Trophoblast cell (in vitro differentiated cells and primary cell): ENCODE data around the gene MC3R.
"Not testable (repeated sequence)": the region's sequence is repeated elsewhere in the genome, so short reads cannot be mapped to it uniquely, and the experiment has no call there.

Experiments
- DNase-seq, 2 donors: peaks; one replicate each; pipeline ENCODE4 v3.0.0-alpha.2; 2016
- H2AFZ ChIP-seq: 2 replicates; pipeline ENCODE4 v1.6.1; 2013; ENCODE audit warnings: low read length, moderate library complexity, mild to moderate bottlenecking; ENCODE audit not compliant: insufficient read depth, poor library complexity
- H2AK5ac ChIP-seq: 2 replicates; pipeline ENCODE4 v1.6.1; 2013; ENCODE audit warnings: mild to moderate bottlenecking, low read length
- H2BK120ac ChIP-seq: 2 replicates; pipeline ENCODE4 v1.6.1; 2013; ENCODE audit warnings: low read length, mild to moderate bottlenecking, moderate library complexity; ENCODE audit not compliant: insufficient read depth, poor library complexity
- H2BK12ac ChIP-seq: 2 replicates; pipeline ENCODE4 v1.6.1; 2013; ENCODE audit warnings: mild to moderate bottlenecking, low read length, moderate library complexity
- H2BK5ac ChIP-seq: 2 replicates; pipeline ENCODE4 v1.6.1; 2013; ENCODE audit warnings: low read length, low read depth, moderate library complexity, mild to moderate bottlenecking; ENCODE audit not compliant: poor library complexity
- H3K14ac ChIP-seq: 2 replicates; pipeline ENCODE4 v1.6.1; 2013; ENCODE audit warnings: mild to moderate bottlenecking, low read length
- H3K18ac ChIP-seq: 2 replicates; pipeline ENCODE4 v1.6.1; 2013; ENCODE audit warnings: mild to moderate bottlenecking, low read length
- H3K23ac ChIP-seq: 2 replicates; pipeline ENCODE4 v1.6.1; 2013; ENCODE audit warnings: low read length
- H3K27ac ChIP-seq: 2 replicates; pipeline ENCODE4 v1.5.1; 2013; ENCODE audit warnings: low read depth, mild to moderate bottlenecking, inconsistent platforms, low read length, moderate library complexity
- H3K27me3 ChIP-seq: 2 replicates; pipeline ENCODE4 v1.6.1; 2013; ENCODE audit warnings: inconsistent platforms, mild to moderate bottlenecking, low read length, moderate library complexity; ENCODE audit not compliant: insufficient read depth
- H3K36me3 ChIP-seq, 2 experiments: 1 replicate in 1 of 2; 2 replicates in 1 of 2; pipeline ENCODE4 v1.6.1; 2013; ENCODE audit warnings: low read length in 2 of 2, mild to moderate bottlenecking in 2 of 2, moderate library complexity in 1 of 2; ENCODE audit not compliant: insufficient read depth in 2 of 2, control insufficient read depth in 1 of 2
- H3K4ac ChIP-seq: 2 replicates; pipeline ENCODE4 v1.6.1; 2013; ENCODE audit warnings: low read depth, mild to moderate bottlenecking, low read length, moderate library complexity
- H3K4me1 ChIP-seq, 2 experiments: 1 replicate in 1 of 2; 2 replicates in 1 of 2; pipeline ENCODE4 v1.6.1; 2013; ENCODE audit warnings: low read length in 2 of 2, mild to moderate bottlenecking in 2 of 2, moderate library complexity in 1 of 2; ENCODE audit not compliant: insufficient read depth in 2 of 2, control insufficient read depth in 1 of 2
- H3K4me2 ChIP-seq: 2 replicates; pipeline ENCODE4 v1.6.1; 2013; ENCODE audit warnings: inconsistent platforms, mild to moderate bottlenecking, low read length, moderate library complexity
- H3K4me3 ChIP-seq: 2 replicates; pipeline ENCODE4 v1.5.1; 2013; ENCODE audit warnings: mild to moderate bottlenecking, low read depth, low read length, inconsistent platforms
- H3K79me1 ChIP-seq: one replicate; pipeline ENCODE4 v1.6.1; 2013; ENCODE audit warnings: low read length
- H3K79me2 ChIP-seq: 2 replicates; pipeline ENCODE4 v1.6.1; 2013; ENCODE audit warnings: low read length, mild to moderate bottlenecking; ENCODE audit not compliant: control insufficient read depth, insufficient read depth, poor library complexity
- H3K9ac ChIP-seq: 2 replicates; pipeline ENCODE4 v1.6.1; 2013; ENCODE audit warnings: mild to moderate bottlenecking, low read length
- H3K9me3 ChIP-seq: 2 replicates; pipeline ENCODE4 v1.6.1; 2013; ENCODE audit warnings: low read depth, mild to moderate bottlenecking, control low read depth, inconsistent platforms, low read length; ENCODE audit not compliant: insufficient read depth
- H4K12ac ChIP-seq: 2 replicates; pipeline ENCODE4 v1.6.1; 2013; ENCODE audit warnings: low read depth, mild to moderate bottlenecking, low read length, moderate library complexity
- H4K8ac ChIP-seq: 2 replicates; pipeline ENCODE4 v1.6.1; 2013; ENCODE audit warnings: low read depth, mild to moderate bottlenecking, low read length, moderate library complexity
- H4K91ac ChIP-seq: one replicate; pipeline ENCODE4 v1.6.1; 2013; ENCODE audit warnings: low read depth, mild to moderate bottlenecking, low read length, moderate library complexity
- WGBS: extraction: QIAGEN DNeasy Blood & Tissue Kit; methylation state at CpG from one replicate; pipeline ENCODE4 v1.1.7; 2013; ENCODE audit warnings: missing lambda C conversion rate; ENCODE audit not compliant: insufficient read length, insufficient coverage; ENCODE audit errors: extremely low coverage; 5-methylcytosine and 5-hydroxymethylcytosine counted together

The MC3R gene

GRCh38 chr20:56221186-56221585, 27.3 kb upstream of the MC3R start:
- H2BK12ac ChIP-seq, H3K27me3 ChIP-seq, H3K4ac ChIP-seq, H3K36me3 ChIP-seq, H2AK5ac ChIP-seq, H3K79me2 ChIP-seq, H3K79me1 ChIP-seq, H3K18ac ChIP-seq, H2AFZ ChIP-seq, H3K4me3 ChIP-seq, H3K23ac ChIP-seq, H2BK120ac ChIP-seq, H3K14ac ChIP-seq, H4K8ac ChIP-seq, H2BK5ac ChIP-seq, H4K91ac ChIP-seq, H3K4me2 ChIP-seq, H3K9me3 ChIP-seq, H3K27ac ChIP-seq, H3K9ac ChIP-seq, H4K12ac ChIP-seq, H3K4me1 ChIP-seq: not testable (repeated sequence)
- no CpG with 5 or more reads among the region's 4 CpGs for WGBS
- DNase-seq: peak; percentile 42 to 58

GRCh38 chr20:56222201-56222600, 26.3 kb upstream of the MC3R start:
- no peak overlapping the region for H3K9ac ChIP-seq
- H3K27me3 ChIP-seq: no peaks in the 10 kb centered on the region
- peaks cover 2% of the 10 kb centered on the region for H3K9me3 ChIP-seq
- no peaks in the 10 kb centered on the region for H3K79me1 ChIP-seq
- H3K36me3 ChIP-seq: no peaks in the 10 kb centered on the region
- H2BK12ac ChIP-seq: no peak overlapping the region
- H2AFZ ChIP-seq: no peak overlapping the region
- no peak overlapping the region for H2BK120ac ChIP-seq
- no peak overlapping the region for H4K12ac ChIP-seq
- peak; percentile 32 to 77 for DNase-seq
- no peak overlapping the region for H3K18ac ChIP-seq
- H3K4me1 ChIP-seq: no peaks in the 10 kb centered on the region
- H4K91ac ChIP-seq: no peak overlapping the region
- no peaks in the 10 kb centered on the region for H3K79me2 ChIP-seq
- H3K27ac ChIP-seq: no peak overlapping the region
- H3K14ac ChIP-seq: no peak overlapping the region
- no peak overlapping the region for H2BK5ac ChIP-seq
- H3K4me3 ChIP-seq: no peak overlapping the region
- H3K23ac ChIP-seq: no peak overlapping the region
- no CpG with 5 or more reads among the region's 1 CpG for WGBS
- no peak overlapping the region for H2AK5ac ChIP-seq
- no peak overlapping the region for H4K8ac ChIP-seq
- no peak overlapping the region for H3K4me2 ChIP-seq
- H3K4ac ChIP-seq: no peak overlapping the region

GRCh38 chr20:56222945-56223344, 25.6 kb upstream of the MC3R start:
- peak in 1 of 2 donors; percentile 56 for DNase-seq
- Histone ChIP-seq H3K79me2 (no peaks in the 10 kb centered on the region), H3K9ac (no peak overlapping the region), H3K9me3 (peaks cover 2% of the 10 kb centered on the region), H3K27ac (no peak overlapping the region), H3K4me1 (no peaks in the 10 kb centered on the region), H2BK5ac (no peak overlapping the region), H3K4me2 (no peak overlapping the region), H4K91ac (no peak overlapping the region), H3K4ac (no peak overlapping the region), H3K4me3 (no peak overlapping the region), H2AFZ (no peak overlapping the region), H3K18ac (no peak overlapping the region), H4K8ac (no peak overlapping the region), H3K36me3 (no peaks in the 10 kb centered on the region), H2AK5ac (no peak overlapping the region), H3K14ac (no peak overlapping the region), H3K79me1 (no peaks in the 10 kb centered on the region), H2BK12ac (no peak overlapping the region), H2BK120ac (no peak overlapping the region), H3K23ac (no peak overlapping the region), H4K12ac (no peak overlapping the region), H3K27me3 (no peaks in the 10 kb centered on the region)
- no CpG with 5 or more reads among the region's 2 CpGs for WGBS

GRCh38 chr20:56223352-56223751, 25.2 kb upstream of the MC3R start:
- Histone ChIP-seq H3K79me2 (no peaks in the 10 kb centered on the region), H3K4me1 (no peaks in the 10 kb centered on the region), H2AK5ac (no peak overlapping the region), H3K27ac (no peak overlapping the region), H3K27me3 (no peaks in the 10 kb centered on the region), H3K4me2 (no peak overlapping the region), H2BK12ac (no peak overlapping the region), H3K4ac (no peak overlapping the region), H3K9me3 (peaks cover 2% of the 10 kb centered on the region), H2BK120ac (no peak overlapping the region), H3K79me1 (no peaks in the 10 kb centered on the region), H2AFZ (no peak overlapping the region), H4K8ac (no peak overlapping the region), H4K12ac (no peak overlapping the region), H4K91ac (no peak overlapping the region), H3K18ac (no peak overlapping the region), H3K14ac (no peak overlapping the region), H3K23ac (no peak overlapping the region), H3K9ac (no peak overlapping the region), H2BK5ac (no peak overlapping the region), H3K36me3 (no peaks in the 10 kb centered on the region), H3K4me3 (no peak overlapping the region)
- no CpG with 5 or more reads among the region's 7 CpGs for WGBS
- no peak for DNase-seq
